Measurements from ENCODE around the gene IKBKE.

Gene IKBKE

DNA sequence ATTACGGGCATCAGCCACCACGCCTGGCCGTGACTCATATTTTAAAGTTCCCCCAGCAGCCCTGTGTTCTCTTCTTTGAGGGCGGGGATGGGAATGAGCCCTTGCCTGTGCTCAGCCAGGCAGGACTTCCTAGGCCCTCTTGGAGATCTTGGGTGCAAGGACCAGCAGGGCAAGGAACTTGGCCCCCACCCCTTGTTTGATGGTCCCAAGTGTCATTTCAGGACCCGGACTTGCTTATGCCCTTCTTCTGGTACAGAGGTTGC, 46.4 kb downstream of the IKBKE start:
- no peak for DNase-seq

- DNase-seq, result no peak
These were observed 47.5 kb downstream of the IKBKE start for GRCh38 chr1:206517784-206518183.

DNA sequence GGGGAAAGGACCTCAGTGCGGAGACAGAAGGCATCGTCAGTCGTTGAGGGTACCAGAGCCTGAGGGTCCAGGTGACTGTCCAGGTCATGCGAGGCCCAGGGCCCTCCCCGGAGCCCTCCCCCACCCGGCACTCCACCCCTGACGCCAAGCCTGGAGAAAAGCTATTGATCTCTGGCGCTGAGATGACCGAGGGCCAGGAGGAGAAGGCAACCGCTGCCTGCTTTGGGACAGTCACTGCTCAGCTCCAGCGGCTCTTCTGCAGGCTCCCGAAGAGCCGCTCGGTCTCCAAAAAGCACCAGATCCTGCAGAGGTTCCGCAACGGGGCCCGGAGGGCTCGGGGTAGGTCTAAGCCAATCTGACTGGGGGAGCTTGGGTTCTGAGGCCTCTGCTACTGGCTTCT, 47.9 kb downstream of the IKBKE start:
- no peak for DNase-seq

DNA sequence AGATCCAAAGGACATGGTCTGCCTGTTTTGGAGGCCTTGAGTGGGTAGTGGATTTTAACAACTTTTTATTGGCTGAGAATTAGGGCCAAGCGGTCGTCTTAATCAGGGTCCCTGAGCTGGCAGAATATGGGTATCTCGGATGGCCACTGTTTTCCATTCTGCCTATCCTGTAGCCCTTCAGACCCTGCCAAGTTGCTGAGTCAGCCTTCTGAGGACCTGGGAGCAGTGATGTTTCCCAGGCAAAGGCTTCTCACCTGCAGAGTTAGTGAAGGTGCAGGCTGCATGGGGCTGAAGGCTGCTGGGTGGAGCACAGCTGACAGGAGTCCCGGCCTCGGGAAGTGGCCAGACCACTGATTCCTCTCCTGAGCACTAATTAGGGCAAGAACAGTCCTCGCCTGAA, 48.5 kb downstream of the IKBKE start:
- DNase-seq, result no peak

DNA sequence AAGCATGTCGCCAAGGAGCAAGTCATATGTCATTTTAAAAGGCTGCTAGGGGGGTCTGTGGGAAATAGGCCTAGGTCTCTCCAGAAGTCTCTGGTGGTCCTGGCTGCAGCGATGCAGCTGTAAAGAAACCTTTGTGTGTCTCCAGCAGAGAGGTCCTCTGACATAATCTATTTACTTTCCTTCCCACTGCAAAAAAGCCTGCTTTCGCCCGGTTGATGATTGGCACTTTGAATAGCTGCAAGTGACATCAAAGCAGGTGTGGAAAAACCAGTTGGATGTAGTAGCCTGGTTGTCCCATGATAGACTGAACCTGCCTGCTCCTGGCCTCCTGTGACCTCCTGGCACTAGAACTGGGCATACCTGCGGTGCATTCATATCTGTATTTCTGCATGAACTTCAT, 50.9 kb downstream of the IKBKE start:
- peak; percentile 87 for DNase-seq

DNA sequence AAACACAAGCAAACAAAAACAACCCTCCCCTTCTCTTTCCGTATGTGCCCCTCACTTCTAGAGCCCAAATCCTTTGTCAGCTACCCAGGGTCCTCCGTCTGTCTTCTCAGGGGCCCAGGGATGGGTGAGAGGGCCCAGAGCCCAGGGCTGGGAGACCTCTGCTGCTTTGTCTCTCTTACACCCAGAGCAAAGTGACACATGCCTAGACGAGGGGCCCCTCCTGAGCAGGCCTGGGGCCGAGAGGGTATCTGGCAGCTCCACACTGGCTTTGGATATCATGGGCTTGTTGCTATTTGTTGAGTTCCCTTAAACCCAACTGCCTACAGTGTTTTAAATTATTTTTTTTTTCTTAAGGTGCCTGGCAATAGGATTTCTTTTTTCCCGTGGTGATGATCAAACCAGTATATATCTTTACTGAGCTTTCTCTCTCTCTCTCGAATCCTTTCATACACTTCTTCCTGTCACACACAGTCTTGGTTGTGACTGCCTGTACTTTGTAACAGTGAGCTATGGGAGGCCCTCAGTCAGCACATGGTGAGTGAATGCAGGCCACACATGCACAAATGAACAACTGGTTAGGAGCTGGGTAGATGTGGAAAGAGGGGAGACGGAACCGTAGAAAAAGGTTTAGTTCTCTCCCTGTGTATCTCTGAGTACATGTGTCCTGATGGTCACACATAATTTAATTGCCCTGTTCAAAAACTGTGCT, 51.6 kb downstream of the IKBKE start:
- DNase-seq, result no peak

DNA sequence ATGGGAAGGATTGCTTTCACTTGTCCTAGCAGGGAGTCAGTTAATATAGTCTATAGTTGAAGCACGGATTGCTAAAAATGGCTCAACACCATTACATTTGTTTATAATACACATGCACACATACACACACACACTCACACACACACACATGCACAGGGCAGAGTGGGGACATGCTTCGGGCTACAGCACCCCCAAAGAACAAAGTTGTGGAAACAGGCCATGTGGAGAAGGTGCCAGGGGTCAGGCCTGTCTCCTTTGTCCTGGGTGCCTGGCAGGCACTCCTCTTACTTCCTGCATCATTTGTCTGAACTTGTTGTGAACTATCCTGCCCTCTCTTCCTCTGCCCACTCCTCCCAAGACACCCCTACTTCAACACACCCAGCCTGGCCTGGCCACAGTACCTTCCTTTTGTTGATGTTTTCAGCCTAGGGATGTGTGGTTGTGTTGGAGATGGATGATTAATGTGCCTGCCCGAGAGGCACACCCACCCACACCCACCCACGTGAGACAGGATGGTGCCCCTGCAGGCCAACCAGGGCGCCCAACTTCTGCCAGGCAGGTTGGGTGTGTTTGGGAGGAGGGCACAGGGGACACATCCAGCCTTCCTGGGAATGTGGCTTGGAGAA, 54.6 kb downstream of the IKBKE start:
- DNase-seq, result no peak

DNA sequence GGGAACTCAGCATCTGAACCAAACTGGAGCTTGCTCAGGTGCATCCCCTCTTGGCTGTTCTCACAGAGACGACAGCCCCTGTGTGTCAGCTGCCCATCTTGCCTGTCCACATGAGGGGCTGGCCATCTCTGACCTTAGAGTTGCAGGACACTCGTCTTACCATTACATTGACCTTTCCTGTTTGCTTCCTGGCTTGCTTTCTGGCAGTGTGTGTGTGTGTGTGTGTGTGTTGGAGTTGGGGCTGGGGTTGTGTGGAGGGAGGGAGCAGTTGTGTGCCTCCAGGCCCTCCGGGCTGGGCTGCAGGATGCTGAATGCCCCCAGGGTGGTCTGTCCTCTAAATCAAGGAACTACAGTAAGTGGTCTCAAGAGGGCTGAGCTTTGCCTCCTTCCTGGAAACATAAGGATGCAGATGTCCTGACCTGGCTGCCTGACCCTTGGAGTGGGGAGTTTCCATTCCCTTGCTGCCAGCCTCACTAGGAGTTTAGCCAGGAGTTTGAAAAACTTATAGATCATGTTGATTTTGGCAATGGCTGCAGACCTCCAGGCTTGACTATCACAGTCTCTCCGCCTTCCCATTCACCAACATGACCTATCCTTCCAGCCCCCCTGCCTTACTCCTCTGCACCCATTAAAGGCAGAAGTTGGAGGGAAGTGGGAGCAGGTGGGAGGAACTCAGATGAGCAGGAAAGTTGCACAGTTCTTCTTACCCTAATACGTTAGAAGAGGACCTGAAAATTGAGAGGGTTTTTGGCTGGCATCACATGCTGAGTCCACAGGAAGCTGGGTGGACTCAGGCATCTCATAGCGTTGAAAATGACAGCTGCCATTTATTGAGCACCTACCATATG, 56.0 kb downstream of the IKBKE start:
- no peak for DNase-seq

- no peak for DNase-seq
These were observed 59.1 kb downstream of the IKBKE start for GRCh38 chr1:206529425-206529824.

DNA sequence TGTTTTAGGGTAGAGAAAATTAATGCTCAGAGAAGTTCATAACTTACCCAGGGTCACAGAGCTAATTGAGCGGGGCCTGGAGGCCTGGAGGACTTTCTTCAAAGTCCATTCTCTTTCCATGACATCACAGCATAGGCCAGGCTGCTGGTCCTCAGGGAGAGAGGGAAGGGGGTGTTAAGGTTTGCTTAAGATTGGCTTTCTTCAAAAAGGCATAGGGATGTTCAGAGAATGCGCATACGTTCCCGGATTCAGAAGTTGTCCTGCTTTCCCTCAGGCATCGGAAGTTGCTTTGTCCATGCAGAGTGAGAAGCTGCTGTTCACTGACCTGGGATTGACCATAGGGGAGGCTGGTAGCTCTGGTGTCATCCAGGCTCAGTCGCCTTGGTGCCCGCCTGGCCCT, 62.1 kb downstream of the IKBKE start:
- no peak for DNase-seq

GRCh38 chr1:206534552-206534951, 64.3 kb downstream of the IKBKE start:
- DNase-seq, result no peak

DNA sequence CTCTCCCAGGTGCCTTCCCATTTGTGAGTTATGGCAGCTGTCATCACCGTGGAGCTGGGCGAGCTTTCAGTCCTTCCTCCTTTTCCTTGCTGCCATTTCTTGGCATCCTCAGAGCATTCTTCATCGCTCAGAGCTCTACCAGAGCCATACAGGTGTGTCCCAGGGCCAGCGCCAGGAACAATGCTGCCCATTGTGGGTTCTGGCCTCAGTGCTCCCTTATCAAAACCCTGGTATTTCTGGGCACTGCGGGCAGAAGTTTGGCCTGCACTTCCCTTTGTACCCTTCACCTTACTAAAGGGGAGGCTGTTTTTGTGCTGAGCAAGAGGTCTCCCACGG, 65.5 kb downstream of the IKBKE start:
- no peak for DNase-seq

- DNase-seq, result no peak
These were observed 66.9 kb downstream of the IKBKE start for GRCh38 chr1:206537141-206537540.

- DNase-seq, result no peak
These were observed 68.0 kb downstream of the IKBKE start for GRCh38 chr1:206538086-206538770.

DNA sequence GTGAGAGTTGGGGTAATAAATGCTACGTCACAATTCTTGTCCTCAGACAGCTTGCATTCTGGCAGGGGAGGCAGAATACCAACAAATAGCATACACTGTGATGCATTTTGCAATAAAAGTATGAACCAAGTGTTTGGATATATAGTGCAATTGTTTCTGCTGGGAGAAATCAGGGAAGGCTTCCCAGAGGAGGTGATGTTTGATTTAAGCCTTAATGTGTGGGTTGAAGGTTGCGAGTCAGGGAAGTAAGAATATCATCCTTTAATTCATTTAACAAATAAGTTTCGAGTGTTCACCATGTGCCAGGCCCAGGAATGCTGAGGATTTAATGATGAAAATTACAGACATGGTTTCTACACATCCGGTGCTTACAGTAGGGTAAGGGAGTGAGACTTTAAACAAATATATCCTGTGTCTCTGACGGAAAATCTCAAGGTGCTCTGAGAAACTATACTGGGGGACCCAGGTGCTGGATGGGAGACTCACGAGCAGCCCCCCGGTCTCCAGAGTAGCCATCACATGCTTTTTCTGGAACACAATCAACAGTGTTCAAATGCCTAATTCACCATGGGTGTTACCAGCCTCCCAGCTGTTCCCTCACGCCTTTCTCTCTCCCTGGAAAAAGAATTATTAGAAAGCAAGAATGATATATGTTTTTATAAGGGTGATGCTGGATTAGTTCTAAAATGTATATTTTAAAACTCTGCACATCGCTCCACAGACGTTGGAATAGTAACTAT, 68.8 kb downstream of the IKBKE start:
- no peak for DNase-seq

DNA sequence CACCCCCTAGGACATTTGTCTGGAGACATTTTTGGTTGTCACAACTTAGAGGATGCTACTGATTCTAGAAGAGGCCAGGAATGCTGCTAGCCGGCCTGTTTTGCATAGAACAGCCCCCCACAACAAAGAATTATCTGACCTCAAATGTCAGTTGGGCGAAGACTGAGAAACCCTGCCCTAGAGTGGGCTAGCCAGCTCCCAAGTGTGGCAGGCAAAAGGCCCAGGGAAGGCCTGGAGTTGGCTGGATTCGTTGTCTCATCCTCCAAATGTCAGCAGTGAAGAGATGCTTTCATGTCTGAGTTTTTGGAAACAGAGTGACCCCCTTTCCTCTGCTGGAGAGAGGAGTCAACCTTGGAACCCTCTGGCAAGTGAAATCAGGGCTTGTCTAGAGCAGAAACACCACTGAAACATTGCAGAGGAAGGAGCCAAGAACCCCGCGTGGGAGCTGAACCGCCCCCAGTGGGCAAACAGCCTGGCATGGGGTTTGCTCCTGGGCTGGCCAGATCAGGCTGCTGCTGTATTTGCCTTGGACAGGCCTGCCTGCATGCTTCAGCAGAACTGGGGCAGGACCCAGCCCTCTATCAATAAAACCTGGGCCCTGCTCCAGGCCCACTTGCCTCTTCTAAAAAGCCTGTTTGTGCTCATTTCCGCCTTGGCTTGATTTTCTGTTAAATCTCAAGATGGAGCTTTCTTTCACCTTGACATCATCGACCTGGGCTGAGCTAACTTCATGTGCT, 69.9 kb downstream of the IKBKE start:
- no peak for DNase-seq

DNA sequence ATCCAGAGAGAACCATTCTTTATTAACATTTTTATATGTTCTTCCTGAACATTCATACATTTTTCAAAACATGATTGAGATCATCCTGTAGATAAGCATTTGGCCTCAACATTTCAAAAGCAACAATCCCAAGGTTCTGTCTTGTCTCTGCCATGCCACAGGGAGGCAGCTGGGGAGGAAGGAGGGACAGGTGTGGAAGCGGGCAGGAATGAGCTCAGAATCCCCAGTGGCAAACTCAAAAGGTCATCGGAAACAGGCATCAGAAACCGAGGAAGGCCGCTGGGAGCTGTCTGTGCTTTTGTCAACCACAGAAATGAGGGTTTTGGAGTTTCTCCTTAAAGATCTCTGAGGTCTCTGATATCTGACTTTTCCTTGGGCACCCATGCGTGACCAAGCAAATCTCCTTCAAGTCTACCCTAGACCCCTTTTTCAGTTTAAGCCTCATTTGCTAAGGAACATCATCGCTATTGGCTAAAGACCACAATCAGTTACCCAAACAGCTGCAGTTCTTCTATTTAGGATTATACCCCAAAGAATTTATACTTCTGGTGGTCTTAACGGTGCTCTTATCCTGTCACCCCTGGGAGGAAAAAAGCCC, 71.1 kb downstream of the IKBKE start:
- DNase-seq, result no peak

- DNase-seq, result peak; percentile 72
These were observed 74.4 kb downstream of the IKBKE start for GRCh38 chr1:206544562-206545257.

DNA sequence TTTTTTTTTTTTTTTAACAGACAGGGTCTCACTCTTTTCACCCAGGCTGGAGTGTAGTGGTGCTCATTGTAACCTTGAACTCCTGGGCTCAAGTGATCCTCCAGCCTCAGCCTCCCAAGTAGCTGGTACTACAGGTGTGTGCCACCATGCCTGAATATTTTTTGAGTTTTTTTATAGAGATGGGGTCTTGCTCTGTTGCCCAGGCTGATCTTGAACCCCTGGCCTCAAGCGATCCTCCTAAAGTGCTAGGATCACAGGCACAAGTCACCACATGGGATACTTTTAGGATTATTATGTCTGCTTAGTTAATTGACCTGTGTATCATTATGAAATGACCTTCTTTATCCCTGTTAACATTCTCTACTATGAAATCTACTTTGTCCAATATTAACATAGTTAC, 75.1 kb downstream of the IKBKE start:
- DNase-seq, result no peak

Data from NCI-H774 (cell line).